ENCODE results near the gene CDKN2AIPNL.
"Not testable (repeated sequence)": the region's sequence is repeated elsewhere in the genome, so short reads cannot be mapped to it uniquely, and the experiment has no call there.

The CDKN2AIPNL gene

GRCh38 chr5:134437847-134438581, 26.3 kb upstream of the CDKN2AIPNL start:
- no peak for DNase-seq

DNA sequence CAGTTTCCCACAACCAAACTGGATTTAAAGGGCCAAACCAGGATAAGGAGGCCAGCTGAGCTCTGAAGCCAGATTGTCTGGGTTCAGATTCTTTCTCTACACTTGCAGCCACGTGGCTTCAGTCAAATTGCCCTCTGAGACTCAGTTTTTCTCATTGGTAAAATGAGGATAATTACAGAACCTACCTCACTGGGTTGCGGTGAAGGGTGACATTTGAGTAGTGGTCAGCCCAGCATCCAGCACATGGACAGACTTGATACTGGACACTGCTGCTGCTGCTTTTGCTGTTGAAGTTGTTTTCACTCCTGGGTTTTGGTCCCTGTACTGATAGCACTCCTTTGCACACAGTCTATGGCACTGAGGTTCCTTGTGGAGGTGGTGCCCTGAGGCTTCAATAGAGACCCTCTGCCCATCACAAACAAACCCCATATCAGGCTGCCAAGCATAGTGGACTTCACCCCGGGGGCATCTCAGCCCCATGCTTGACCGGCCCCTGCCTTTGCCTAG, 25.7 kb upstream of the CDKN2AIPNL start:
- DNase-seq = no peak

DNA sequence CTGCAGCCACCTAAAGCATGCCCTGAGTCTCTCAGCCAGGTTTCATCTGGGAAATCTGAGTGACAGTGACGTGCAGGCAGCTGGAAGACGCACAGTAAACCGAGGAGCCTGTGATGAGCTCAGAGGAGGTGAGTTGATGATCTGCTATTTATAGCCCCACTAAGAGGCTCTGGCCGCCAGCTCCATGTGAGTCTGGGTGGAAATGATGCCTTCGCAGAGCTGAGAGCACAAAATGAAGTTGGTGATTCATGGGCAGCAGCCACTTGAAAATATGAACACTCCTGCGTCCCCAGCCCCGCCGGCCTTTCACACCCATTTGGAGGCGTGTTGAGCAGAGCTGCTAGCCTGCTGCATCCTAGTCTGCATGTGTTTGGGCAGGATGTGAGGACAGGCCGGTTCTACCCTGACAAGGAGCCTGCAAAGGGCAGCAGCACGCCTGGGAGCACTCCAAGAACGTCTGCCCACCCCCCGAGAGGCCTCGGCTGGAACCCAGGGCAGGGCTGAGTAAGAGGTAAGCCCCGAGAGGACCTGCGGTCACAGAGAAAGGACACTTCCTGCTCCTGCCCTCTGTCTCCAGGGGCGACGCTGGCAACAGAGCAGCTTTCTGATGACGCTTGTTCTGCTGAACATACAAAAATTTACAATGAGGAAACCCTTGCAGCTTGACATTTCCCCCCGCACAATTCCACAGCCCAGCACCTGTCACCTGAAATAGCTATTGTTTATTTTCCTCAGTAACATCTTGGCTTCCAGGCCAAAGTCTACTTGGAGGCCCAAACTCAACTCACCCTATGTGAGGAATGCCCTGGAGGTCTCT, 25.1 kb upstream of the CDKN2AIPNL start:
- peak; percentile 67 for DNase-seq

DNA sequence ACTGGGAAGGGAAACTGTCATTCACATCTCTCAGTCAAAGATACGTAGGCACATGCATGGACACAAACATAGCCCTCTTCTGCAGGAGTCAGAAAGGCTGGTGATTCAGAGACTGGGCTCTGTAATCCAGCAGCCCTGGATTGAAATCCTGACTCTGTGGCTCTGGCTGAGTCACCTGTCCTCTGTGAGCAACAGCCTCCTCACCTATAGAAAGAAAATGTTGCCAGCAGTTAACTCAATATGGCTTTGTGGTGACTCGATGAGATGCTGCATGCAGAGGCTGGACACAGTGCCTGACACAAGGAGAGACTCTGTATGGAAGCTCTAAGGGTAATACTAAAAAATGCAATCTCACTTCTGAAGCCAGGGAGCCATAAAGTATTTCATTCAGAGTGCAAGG, 23.9 kb upstream of the CDKN2AIPNL start:
- no peak for DNase-seq

- no peak for DNase-seq
Measured at GRCh38 chr5:134432677-134433359, 21.1 kb upstream of the CDKN2AIPNL start.

DNA sequence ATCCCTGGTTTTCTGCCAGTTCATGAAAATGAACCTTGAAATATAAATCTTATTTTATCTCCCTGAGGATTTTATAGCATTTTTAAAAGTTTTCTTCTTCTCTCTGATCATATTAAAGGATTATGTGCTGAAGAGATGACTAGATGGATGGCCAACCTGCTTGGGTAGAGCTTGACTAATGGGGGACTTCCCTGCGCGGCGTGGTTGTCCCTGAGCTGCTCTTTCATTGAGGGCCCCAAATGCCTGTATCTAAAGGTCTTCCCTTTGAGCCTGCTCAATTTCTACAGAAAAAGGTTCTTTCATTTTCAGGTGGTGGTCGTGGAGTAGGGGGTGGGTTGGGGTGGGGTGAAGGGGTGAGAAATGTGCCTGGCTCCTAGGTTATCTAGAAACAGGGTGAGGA, 20.5 kb upstream of the CDKN2AIPNL start:
- DNase-seq = no peak

- DNase-seq = no peak
Measured at GRCh38 chr5:134430001-134430569, 18.4 kb upstream of the CDKN2AIPNL start.

- DNase-seq = no peak
Measured at GRCh38 chr5:134427540-134428041, 15.9 kb upstream of the CDKN2AIPNL start.

- DNase-seq = no peak
Measured at GRCh38 chr5:134426361-134426760, 14.7 kb upstream of the CDKN2AIPNL start.

GRCh38 chr5:134423376-134423775, 11.7 kb upstream of the CDKN2AIPNL start:
- no peak for DNase-seq

GRCh38 chr5:134422791-134423365, 11.2 kb upstream of the CDKN2AIPNL start:
- DNase-seq = no peak

- not testable (repeated sequence) for DNase-seq
Measured at GRCh38 chr5:134421038-134421437, 9.4 kb upstream of the CDKN2AIPNL start.

GRCh38 chr5:134420343-134420742, 8.7 kb upstream of the CDKN2AIPNL start:
- DNase-seq = no peak

DNA sequence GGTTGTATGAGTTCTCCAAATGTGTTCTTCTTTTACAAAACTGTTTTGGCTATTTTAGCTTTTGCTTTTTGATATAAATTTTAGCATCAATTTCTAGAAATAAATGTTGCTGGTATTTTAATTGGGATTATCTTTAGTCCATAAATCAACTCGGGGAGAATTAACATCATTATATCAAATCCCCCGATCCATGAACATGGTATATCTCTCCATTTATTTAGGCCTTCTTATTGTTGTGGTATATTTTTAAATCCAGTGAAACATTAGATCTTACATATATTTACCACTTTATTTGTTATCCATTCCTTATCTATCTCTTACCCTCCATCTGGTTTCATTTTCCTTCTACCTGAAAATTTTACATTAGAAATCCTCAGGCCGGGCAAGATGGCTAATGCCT, 7.3 kb upstream of the CDKN2AIPNL start:
- DNase-seq = no peak

DNA sequence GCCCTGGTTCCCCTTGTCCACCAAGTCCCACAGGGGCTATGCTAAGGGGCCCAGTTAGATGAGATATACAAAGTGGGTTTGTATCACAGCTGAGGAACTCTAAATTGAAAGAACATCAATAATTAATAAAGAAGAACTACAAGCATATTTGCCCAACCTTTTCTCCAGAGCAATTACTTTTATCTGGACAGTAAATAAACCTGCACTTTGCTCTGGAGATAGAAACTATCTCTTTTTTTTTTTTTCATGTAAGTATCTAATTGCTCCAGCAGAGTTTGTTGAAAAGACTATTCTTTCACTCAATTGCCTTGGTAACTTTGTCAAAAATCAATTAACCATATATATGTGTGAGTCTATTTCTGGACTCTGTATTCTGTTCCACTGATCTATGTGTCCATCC, 6.0 kb upstream of the CDKN2AIPNL start:
- DNase-seq = no peak

DNA sequence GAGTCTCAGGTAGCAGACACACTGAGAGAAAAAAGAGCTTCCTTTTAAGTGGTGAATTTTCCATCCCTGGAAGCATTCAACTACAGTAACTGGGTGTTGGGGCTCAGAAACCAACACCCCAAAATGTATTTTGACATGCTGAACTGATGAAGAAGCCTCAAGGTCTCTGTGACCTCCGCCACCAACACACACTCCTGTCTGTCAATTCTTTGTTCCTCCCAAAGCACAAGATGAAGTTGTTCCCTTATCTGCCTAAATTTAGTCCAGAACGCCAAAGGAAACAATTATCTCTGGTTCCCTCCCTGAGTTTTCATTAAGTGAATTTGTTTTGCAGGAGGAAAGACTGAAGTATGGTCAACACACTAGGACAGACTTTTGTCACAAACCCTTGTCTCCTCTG, 1.4 kb upstream of the CDKN2AIPNL start:
- DNase-seq = no peak

DNA sequence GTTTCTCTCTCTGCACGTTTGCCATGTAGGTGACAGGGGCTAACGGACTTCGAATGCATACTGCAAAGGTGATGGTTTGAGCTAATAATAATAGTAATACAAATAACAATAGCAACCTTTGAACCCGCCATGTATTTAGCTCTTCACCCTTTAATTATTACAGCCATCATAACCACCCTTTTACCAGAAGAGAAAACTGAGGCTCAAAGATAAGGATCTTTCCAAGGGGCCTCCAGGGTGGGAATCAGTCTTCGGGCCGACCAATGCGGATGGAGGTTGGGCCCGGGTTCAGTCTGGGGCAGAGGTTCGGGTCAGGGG, 494 bp downstream of the CDKN2AIPNL start:
- DNase-seq = no peak

GRCh38 chr5:134410822-134411221, 859 bp downstream of the CDKN2AIPNL start:
- no peak for DNase-seq

DNA sequence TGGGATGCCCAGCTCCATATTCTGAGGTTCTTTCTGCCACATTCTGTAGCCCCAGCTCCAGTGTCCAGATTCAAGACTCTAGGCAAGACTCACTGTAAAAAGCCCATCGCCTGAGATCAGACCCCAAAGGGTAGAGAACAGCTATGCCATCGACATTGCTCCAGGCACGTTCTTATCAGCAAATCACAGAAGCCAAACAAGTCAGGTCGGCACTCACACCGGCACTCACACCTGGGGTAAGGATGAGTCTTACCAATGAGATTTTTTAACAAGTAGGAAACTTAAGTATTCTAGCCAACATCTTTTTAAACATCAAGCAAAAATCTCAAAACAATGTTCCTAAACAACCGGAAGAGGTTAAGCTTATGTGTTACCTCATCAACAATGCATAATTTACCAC, 2.4 kb downstream of the CDKN2AIPNL start:
- DNase-seq = no peak

- DNase-seq = no peak
Measured at GRCh38 chr5:134406390-134406789, 5.3 kb downstream of the CDKN2AIPNL start.

- no peak for DNase-seq
Measured at GRCh38 chr5:134403951-134404350, 7.7 kb downstream of the CDKN2AIPNL start.

- no peak for DNase-seq
Measured at GRCh38 chr5:134398609-134399155, 13.0 kb downstream of the CDKN2AIPNL start.

Measured in CD4-positive, alpha-beta T cell treated with Interleukin-12 subunit alpha and Interleukin-12 subunit beta, for 1 hour (primary cell).